K562 (cell line): ENCODE results near the gene PTTG1IP.

ENCODE experiments used
- ETV6 ChIP-seq, 3 experiments: fragments of 150-350 bp in 1 of 3; sonication (generic) in 1 of 3; formaldehyde crosslinking in 1 of 3; IDR thresholded peaks; 2 replicates each; pipeline versions ENCODE4 v1.6.1 to v1.8.0; 2014 to 2022; ENCODE audit warnings: borderline replicate concordance in 2 of 3, low read depth in 2 of 3, antibody characterized with exemption in 1 of 3, low read length in 1 of 3, mild to moderate bottlenecking in 1 of 3, missing genetic modification reagents in 1 of 3
- MXI1 ChIP-seq: IDR thresholded peaks from 2 replicates; pipeline ENCODE4 v1.6.1; 2011; ENCODE audit warnings: low read depth, mild to moderate bottlenecking, improper control_type of control experiment, low read length
- PKNOX1 ChIP-seq: fragments of 450-650 bp; IDR thresholded peaks from 2 replicates; pipeline ENCODE4 v1.6.1; 2016
- RFX5 ChIP-seq: IDR thresholded peaks from 2 replicates; pipeline ENCODE4 v1.6.1; 2011; ENCODE audit warnings: low read depth, mild to moderate bottlenecking, improper control_type of control experiment, low read length
- SFPQ ChIP-seq: fragments of 200-400 bp; formaldehyde crosslinking; IDR thresholded peaks from 2 replicates; pipeline ENCODE4 v1.6.1; 2017; ENCODE audit warnings: mild to moderate bottlenecking, low read depth, low read length, moderate library complexity
- SP1 ChIP-seq: sonication (generic); formaldehyde crosslinking; IDR thresholded peaks from 2 replicates; pipeline ENCODE4 v1.8.1; 2022; ENCODE audit warnings: mild to moderate bottlenecking, missing genetic modification reagents
- SP2 ChIP-seq: IDR thresholded peaks from 2 replicates; pipeline ENCODE4 v1.6.1; 2011; ENCODE audit warnings: mild to moderate bottlenecking, low read depth, low read length, moderate library complexity; ENCODE audit not compliant: poor library complexity, severe bottlenecking; ENCODE audit errors: extremely low read depth
- TF ChIP-seq, protein P1 (sequence below), 3 experiments: IDR thresholded peaks in 2 of 3; conservative IDR thresholded peaks in 1 of 3; 2 replicates each; pipeline ENCODE4 v1.5.1; 2011 to 2012; ENCODE audit warnings: low read length in 3 of 3, mild to moderate bottlenecking in 3 of 3, control low read depth in 2 of 3, improper control_type of control experiment in 1 of 3, inconsistent platforms in 1 of 3, low read depth in 1 of 3, mixed read lengths in 1 of 3, moderate library complexity in 1 of 3; ENCODE audit not compliant: insufficient read depth in 2 of 3

DNA sequence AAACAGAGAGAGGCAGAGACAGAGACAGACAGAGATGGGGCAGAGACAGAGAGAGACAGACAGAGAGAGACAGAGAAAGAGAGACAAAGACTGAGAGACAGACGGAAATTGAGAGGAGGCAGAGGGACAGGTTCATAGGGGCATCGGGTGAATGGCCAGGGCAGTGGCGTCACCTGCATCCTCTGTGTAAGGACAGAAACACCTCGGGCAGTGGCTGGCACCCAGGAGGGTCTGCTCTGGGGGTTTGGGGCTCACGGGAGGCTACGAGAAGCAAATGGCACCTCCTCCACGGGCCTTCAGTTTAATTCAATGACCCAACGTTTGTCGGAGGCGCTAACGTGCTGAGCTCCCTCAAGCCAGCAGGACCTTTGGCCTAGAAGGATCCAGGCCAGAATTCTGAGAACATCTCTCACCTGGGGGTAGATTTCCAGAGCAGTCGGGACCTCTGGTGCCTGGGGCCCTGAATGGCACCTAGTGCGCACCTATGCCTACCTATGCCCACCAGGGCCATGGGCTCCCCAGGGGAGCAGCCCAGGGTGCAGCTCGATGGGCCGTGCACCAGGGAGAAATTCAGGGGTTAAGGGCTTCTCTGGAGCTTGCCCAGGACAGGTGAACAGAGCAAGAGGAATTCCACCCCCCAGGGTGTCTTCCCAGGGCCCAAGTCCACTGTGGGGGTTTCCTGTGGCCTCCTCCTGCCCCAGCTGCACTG is 20.6 kb upstream of the PTTG1IP start:
- no peak for TF ChIP-seq SP2
- TF ChIP-seq MXI1 = no peak
- no peak for TF ChIP-seq RFX5
- TF ChIP-seq SFPQ = no peak
- no peak for TF ChIP-seq ETV6 (IDR thresholded peaks at IDR 0.05; ENCODE audit: borderline replicate concordance in 1 of 2, low read depth in 2 of 2, low read length in 1 of 2)
- TF ChIP-seq ETV6 (CRISPR knock-in tag; IDR thresholded peaks at IDR 0.05; ENCODE audit: borderline replicate concordance) = no peak
- no peak for TF ChIP-seq SP1 (CRISPR knock-in tag)
- TF ChIP-seq, protein P1, sequence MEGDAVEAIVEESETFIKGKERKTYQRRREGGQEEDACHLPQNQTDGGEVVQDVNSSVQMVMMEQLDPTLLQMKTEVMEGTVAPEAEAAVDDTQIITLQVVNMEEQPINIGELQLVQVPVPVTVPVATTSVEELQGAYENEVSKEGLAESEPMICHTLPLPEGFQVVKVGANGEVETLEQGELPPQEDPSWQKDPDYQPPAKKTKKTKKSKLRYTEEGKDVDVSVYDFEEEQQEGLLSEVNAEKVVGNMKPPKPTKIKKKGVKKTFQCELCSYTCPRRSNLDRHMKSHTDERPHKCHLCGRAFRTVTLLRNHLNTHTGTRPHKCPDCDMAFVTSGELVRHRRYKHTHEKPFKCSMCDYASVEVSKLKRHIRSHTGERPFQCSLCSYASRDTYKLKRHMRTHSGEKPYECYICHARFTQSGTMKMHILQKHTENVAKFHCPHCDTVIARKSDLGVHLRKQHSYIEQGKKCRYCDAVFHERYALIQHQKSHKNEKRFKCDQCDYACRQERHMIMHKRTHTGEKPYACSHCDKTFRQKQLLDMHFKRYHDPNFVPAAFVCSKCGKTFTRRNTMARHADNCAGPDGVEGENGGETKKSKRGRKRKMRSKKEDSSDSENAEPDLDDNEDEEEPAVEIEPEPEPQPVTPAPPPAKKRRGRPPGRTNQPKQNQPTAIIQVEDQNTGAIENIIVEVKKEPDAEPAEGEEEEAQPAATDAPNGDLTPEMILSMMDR (IDR thresholded peaks at IDR 0.05 in 2 of 3, conservative IDR thresholded peaks at IDR 0.05 in 1 of 3; ENCODE audit: insufficient read depth in 2 of 3, low read depth in 1 of 3, low read length in 3 of 3) = no peak
- no peak for TF ChIP-seq PKNOX1
